NK-92 treated with Interleukin-12 subunit alpha and Interleukin-12 subunit beta, amount 100 ng/mL, for 24 hours (cell line): ENCODE measurements around the gene ELF5.

Experiments
- DNase-seq: peaks from one replicate; lab custom pipeline; 2025; lab: John Stamatoyannopoulos, UW

The ELF5 gene

GRCh38 chr11:34492806-34493414 lies 20.7 kb downstream of the ELF5 start:
- DNase-seq, result peak; percentile 8

- DNase-seq, result no peak
These were observed 23.3 kb downstream of the ELF5 start for GRCh38 chr11:34490304-34490703.

GRCh38 chr11:34488855-34489557 lies 24.6 kb downstream of the ELF5 start:
- no peak for DNase-seq

DNA sequence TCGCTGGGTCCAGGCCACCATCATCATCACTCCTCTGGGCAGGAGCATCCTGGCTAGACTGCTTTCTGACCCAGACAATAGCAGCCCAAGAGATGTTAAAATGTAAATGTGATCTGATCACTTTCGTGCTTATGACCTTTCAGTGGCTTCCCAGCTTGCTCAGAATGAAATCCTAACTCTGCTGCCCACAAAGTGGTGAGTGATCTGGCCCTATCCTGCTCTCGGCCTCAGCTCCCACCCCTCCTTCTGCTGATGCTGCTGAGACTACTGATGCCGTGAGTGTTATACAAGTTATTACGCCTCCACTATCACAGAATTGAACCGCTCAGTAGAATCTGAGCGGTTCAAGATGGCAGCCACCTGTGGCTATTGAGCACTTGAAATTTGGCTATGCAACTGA lies 26.2 kb downstream of the ELF5 start:
- no peak for DNase-seq

DNA sequence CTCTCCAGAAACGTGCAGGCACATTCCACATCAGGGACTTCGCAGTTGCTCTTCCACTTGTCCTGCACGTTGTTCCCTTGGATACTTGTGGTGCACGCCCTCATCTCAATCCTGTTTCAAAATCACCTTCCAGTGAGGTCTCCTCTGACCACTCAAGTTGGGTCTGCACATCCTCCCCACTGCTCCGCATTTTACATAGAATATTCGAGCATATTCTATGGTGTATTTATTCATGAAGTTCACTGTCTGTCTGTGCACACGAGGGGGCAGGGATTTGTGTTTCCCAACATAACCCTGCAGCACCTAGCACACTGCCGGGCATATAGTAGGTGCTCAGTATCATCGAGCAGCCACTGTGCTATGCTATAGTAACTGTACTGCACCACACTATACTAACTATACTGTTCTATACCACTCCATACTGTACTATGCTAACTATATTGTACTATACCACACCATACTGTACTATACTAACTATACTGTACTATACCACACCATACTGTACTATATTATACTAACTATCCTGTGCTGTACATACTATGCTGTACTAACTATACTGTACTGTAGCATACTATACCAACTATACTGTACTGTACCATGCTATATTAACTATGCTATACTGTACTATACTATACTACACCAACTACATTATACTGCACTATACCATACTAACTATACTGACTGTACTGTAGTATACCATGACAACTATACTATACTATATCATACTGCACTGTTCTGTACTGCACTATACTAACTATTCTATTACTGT lies 30.3 kb downstream of the ELF5 start:
- DNase-seq, result no peak

- DNase-seq, result no peak
These were observed 32.3 kb downstream of the ELF5 start for GRCh38 chr11:34481307-34481706.

- DNase-seq, result no peak
These were observed 33.3 kb downstream of the ELF5 start for GRCh38 chr11:34480314-34480713.

DNA sequence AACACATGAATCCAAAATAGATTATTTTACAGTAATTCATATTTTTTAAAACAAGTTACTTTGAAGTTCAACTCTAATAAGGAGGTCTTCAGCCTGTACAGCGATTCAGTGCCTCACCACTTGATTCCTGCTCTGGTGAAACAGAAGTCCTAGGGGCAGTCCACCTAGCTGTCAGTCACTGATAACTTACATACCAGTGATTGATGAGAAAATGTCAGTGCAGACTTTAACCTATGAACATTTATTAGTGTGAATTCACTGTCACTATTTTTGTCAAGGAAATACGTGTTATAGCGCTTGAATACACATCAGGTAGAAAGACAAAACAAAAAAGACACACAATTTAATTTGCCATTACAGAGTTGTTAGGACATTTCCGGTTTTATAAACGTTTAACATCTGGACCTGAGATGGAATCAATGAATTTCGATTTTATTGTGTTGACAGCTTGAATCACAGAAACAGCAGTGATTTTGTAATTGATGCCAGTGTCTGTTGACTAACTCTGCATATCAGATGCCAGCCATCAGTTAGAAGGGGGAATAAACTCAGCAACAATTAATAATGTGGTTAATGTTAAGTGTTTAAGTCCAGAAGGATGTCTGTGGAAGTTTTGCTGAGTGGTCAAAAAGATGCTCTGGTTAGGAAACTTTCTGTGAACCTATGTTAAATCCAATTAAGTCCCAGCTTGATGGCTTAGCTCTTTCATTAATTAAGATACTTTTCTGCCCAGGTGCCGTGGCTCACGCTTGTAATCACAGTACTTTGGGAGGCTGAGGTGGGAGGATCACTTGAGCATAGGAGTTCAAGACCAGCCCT lies 34.5 kb downstream of the ELF5 start:
- no peak for DNase-seq

DNA sequence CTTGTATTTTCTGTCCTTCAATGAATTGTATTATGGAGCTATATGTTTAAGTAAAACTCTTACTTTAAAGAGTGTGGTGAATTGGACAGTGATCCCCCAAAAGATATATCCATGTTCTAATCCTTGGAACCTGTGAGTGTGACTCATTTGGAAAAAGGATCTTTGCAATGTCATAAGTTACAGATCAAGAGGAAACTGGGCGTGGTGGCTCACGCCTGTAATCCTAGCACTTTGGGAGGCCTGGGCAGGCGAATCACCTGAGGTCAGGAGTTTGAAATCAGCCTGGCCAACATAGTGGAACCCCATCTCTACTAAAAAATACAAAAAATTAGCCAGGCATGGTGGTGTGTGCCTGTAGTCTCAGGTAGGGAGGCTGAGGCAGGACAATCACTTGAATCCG lies 36.7 kb downstream of the ELF5 start:
- no peak for DNase-seq

- DNase-seq, result no peak
These were observed 37.9 kb downstream of the ELF5 start for GRCh38 chr11:34475656-34476055.

GRCh38 chr11:34473603-34474169 lies 39.9 kb downstream of the ELF5 start:
- no peak for DNase-seq

DNA sequence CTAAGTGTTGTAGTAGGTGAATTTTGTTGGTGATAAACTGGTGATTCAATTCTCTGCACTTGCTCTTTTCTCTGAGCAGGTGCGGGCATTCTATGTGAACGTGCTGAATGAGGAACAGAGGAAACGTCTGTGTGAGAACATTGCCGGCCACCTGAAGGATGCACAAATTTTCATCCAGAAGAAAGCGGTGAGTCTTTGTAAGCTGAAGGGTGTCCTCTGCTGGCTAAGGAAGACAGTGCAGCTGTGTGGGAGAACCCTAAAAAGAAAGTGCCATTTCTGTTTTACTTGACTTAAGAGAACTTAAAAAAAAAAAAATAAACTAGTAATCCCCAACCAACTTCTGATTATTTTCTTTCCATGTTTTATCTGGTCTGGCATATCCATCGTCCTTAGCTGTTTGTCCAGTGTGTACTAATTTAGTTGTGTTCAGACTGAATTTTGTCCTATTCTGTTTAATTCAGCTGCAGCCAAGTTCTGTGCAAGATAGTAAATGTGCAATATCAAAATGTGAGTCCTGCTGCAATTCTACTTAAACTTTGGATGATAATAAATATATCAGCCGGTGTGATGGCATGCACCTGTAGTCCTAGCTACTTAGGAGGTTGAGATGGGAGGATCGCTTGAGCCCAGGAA lies 45.3 kb downstream of the ELF5 start:
- DNase-seq, result peak; percentile 9

DNA sequence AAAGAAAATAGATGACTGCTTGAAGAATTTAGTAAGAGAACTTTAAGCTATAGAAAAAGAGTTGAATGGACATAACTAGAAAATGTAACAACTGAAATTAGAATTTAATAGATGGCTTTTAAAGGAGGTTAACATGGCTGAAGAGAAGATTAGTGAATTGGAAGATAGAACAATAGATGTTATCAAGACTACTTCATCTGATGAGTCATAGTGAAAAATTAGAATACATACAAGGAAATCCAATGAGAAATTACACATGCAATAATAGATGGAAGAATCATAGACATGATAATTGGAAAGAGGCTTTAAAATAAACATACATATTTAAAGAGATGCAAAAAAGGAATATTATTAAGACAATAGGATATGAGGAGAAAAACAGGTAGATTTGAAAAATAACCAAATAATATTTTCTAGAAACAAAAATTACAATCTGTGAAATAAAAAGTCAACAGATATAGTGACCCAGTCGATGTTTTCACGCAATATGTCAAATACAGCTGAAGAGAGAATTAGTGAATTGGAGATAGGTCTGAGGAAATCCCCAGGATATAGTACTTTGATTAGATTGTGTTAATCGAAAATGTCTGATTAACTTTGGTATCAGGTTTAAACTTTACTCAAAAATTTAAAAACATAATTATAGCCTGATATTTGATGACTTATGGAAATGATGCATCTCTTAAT lies 46.6 kb downstream of the ELF5 start:
- no peak for DNase-seq

- no peak for DNase-seq
These were observed 49.0 kb downstream of the ELF5 start for GRCh38 chr11:34464591-34465051.

GRCh38 chr11:34461215-34461614 lies 52.4 kb downstream of the ELF5 start:
- no peak for DNase-seq

DNA sequence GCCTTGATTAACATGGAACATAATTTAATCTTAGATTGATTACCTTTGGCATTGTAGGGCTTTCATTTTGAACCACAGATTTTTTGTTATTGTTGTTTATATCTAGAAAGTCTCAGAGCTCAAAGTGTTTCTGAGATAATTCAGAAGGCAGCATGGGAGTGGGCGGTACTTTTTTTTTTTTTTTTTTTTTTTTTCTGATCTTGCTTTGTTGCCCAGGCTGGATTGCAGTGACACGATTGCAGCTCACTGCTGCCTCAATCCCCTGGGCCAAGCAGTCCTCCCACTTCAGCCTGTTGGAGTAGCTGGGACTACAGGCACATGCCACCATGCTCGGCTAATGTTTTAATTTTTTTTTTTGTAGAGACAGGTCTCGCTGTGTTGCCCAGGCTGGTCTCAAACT lies 53.3 kb downstream of the ELF5 start:
- no peak for DNase-seq

DNA sequence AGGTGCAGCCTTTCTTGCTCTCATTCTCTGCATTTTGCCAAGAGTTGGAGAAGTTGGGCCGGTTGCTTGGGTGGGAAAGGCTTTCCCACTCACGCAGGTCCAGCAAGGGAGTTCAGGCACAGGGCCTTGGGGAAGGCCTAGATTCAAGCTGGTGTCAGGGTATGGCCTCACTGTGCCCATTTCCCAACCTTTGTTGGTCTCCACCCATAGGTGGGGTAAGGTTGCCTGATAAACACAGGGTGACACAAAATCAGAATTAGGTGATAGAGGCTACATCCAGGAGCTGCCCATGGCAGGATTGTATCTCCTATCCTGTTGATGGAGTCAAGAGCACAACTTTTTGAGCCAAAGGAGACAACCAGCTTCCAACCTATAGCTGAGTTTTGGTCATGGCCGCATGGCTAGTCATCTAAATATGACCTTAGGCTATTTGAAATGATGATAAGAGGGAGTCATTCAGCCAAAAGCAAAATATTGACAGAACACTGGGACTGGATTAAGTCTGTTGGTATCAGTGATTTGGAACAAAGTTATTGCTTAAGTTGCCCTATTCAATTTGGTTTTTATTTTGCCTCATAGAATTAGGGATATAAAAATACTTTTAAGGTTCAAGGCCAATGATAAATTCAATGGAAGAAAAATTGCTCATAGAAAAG lies 54.0 kb downstream of the ELF5 start:
- no peak for DNase-seq

- no peak for DNase-seq
These were observed 55.1 kb downstream of the ELF5 start for GRCh38 chr11:34458525-34458924.

GRCh38 chr11:34457607-34458006 lies 56.0 kb downstream of the ELF5 start:
- no peak for DNase-seq

GRCh38 chr11:34454308-34455032 lies 59.1 kb downstream of the ELF5 start:
- DNase-seq, result no peak
